Measurements from ENCODE around the gene RER1.

The RER1 gene

DNA sequence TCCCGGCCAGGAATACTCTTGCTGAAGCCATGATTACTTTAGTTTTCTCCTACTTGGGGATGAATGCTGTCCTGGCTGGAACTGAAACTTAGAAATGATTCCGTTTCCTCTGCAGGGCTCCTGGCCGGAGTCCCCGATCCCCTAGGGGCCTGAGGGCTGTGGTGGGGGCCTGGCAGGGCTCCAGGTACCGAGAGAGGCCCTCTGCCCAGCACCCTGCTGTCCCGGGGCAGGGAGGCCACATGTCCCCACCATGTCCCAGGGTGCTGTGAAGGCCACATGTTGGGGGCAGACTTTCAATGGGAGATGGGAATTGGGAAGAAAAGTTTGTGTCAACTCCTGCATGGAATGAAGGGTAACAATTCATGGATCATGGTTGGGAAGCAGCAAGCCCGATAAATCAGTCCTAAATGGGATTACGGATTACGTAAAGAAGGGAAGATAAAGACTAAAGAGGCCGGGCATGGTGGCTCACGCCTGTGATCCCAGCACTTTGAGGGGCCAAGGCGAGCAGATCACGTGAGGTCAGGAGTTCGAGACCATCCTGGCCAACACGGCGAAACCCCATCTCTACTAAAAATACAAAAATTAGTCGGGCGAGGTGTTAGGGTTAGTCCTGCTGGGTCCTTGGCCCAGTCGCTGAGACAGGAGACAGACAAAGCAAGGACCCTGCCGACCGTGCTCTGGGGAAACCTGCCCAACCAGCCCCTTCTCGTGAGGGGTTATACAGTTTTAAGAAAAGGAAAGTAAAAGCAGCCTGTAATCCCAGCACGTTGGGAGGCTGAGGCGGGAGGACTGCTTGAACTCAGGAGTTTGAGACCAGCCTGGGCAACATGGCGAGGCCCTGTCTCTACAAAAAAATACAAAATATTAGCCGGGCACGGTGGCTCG is 37.8 kb upstream of the RER1 start:
- DNase-seq (ENCODE audit: low spot score) = no peak

GRCh38 chr1:2354511-2355372 is 36.9 kb upstream of the RER1 start:
- DNase-seq (ENCODE audit: low spot score) = no peak

DNA sequence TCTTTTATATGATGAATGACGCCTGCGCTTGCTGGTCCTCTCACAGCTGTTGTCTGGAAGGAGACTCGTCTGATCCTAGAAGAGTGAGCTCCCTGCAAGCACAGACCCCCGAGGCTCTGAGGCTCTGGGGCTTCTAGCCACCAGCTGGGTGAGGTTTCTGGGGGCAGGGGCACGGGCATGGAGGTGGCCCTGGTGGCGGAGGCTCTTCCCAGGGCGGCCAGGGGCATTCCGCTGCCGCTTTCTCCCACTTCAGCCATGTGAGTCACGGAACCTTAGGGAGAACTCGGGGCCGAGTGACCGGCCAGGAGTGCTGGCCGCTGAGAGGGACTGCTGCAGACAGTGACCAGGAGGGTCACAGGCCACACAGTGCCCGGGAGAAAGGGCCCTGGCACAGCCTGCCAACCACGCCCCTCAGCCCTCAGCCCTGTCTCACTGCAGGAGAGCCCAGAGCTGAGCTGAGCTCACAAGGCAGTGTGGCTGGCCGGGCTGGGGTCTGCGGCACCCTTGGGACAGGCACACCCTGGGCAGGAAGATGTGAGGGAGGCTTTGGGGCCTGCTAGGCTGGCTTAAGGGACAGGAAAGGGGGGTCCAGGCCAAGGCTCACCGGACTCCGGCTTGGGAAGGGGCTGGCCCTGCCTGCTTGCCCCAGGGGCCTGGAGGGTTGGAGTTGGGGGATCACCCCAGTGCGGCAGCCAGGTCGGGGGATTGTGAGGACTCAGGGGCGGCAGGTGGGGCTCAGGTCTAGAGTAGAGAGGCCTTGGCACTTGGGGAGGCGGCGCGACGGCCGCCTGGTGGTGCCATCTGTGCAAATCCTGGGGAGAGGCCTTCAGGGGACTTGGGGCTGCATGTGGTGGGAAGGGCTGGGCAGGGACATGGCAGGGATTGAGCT is 36.0 kb upstream of the RER1 start:
- no peak for DNase-seq (ENCODE audit: low spot score)

GRCh38 chr1:2356401-2356800 is 35.2 kb upstream of the RER1 start:
- DNase-seq (ENCODE audit: low spot score) = no peak

- DNase-seq (ENCODE audit: low spot score) = no peak
Observed at GRCh38 chr1:2356911-2357845, 34.5 kb upstream of the RER1 start.

DNA sequence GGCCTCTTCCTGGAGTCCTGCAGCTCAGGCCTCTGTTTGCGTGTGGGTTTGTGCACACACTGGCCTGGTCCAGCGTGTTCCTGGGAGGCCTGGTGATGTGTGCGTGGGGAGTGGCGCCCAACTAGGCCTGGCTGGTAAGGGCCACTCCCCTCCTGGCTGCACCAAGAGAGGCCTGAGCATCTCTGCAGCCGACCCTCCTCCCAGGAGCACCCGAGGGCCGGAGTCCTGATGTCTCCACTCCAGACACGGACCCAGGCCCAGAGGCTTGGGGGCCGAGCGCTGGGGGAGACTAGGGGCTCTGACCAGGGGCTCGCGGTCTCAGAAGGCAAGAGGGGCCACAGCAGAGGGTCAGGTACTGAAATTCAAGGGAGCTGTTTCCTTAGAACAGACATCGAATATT is 33.6 kb upstream of the RER1 start:
- no peak for DNase-seq (ENCODE audit: low spot score)

DNA sequence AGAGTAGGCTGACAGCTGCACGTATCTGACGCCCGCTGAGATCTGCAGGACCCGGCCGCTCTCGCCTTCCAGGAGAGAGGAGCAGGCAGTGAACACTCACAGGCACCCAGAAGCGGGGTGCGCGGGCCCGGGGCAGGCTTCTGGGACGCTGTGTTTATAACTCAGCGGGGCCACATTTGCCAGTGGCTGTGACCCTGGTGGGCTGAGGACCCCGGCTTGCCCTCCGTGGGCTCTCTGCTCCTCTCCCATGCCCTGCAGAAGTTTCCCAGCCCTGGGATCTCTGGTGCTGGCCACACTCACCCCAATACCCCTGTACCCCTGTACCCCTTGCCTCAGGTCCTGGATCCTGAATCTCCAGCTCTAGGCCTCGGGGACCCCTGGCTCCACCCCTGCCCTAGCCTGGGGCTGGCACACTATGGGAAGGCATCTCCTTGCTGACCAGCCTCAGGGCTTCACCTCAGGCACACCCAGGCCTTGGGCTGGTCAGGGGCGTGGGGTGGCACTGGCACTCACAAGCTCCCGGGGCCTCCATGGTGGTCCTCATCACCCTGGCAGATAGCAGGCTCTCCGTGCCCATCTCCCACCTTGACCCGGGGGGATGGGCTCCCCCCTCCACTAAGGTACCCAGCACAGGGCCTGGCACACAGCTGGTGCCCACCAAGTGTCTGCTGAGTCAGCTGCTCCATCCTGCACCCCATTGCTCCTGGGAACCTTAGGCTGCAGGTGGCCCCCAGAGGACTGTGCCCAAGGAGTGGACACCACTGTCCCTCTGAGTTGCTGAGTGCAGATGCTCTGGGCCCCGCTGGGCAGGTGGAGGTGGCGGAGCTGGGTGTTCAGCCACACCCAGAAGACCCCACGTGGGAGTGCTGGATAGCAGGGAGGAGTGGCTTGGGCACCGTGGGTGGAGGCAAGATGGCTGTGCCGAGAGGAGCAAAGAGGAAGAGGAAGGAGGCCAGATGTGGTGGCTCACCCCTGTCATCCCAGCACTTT is 32.7 kb upstream of the RER1 start:
- no peak for DNase-seq (ENCODE audit: low spot score)

DNA sequence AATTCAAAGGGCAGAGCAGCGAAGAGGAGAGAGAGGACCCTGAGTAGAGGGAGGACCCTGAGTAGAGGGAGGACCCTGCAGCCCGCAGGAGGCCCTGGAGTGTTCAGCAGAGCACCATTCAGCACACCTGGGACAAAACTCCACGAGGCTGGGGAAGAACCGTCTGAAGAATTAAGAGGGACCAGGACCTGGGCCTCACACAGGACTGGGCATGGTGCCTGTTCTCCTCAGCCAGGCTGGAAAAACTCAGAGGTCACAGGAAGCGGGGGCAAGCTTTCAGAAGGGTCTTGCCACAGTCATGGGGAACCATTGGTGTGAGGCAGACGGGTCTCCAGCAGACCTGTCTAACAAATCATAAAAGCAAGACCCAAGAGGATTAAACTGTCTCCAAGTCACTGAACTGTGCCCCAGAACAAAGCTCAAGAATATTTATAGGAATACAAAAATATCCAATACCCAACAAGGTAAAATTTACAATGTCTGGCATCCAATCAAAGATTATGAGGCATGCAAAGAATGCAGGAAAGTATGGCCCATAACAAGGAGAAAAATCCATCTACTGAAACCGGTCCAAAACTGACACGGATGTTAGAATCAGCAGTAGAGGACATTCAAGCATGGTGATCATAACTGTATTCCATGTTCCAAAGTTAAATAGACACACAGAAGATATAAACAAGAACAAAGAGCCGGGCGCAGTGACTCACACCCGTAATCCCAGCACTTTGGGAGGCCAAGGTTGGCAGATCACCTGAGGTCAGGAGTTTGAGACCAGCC is 30.9 kb upstream of the RER1 start:
- no peak for DNase-seq (ENCODE audit: low spot score)

GRCh38 chr1:2363847-2364513 is 27.7 kb upstream of the RER1 start:
- DNase-seq (ENCODE audit: low spot score) = no peak

DNA sequence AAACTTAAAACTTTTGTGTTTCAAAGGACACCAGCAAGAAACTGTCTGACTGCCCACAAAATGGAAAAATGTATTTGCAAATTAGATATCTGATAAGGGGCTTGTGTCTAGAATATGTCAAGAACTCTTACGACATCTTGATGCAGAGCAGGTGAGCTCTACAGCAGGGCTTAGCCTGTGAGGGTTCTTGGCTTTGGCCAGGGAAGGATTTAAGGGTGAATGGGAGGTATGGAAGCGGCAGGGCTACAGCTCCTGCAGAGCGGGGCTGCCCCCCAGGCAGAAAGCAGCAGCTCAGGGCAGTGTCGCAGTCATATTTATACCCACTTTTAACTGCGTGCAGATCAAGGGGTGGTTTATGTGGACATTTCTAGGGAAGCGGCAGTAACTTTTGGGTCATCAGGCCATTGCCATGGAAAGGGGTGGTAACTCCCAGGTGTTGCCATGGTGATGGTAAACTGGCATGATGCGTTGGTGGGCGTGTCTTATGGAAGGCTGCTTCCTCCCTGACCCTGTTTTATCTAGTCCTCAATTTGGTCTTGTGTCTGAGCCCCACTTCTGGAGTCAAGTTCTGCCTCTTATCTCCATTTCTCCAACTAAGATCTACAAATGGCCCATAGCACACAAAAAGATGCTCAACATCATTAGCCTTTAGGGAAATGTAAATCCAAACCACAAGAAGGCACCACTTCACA is 23.4 kb upstream of the RER1 start:
- no peak for DNase-seq (ENCODE audit: low spot score)

- DNase-seq (ENCODE audit: low spot score) = no peak
Observed at GRCh38 chr1:2372551-2373490, 18.8 kb upstream of the RER1 start.

GRCh38 chr1:2373551-2374251 is 17.9 kb upstream of the RER1 start:
- no peak for DNase-seq (ENCODE audit: low spot score)

GRCh38 chr1:2374252-2375155 is 17.1 kb upstream of the RER1 start:
- no peak for DNase-seq (ENCODE audit: low spot score)

GRCh38 chr1:2375246-2375922 is 16.3 kb upstream of the RER1 start:
- DNase-seq (ENCODE audit: low spot score) = no peak
